ENCODE results near the gene BDH1.
A peak's percentile ranks its signal among the peaks of the same experiment; 100 is the strongest.

The BDH1 gene

GRCh38 chr3:197562398-197563251 is 6.9 kb upstream of the BDH1 start:
- TF ChIP-seq, protein P1, sequence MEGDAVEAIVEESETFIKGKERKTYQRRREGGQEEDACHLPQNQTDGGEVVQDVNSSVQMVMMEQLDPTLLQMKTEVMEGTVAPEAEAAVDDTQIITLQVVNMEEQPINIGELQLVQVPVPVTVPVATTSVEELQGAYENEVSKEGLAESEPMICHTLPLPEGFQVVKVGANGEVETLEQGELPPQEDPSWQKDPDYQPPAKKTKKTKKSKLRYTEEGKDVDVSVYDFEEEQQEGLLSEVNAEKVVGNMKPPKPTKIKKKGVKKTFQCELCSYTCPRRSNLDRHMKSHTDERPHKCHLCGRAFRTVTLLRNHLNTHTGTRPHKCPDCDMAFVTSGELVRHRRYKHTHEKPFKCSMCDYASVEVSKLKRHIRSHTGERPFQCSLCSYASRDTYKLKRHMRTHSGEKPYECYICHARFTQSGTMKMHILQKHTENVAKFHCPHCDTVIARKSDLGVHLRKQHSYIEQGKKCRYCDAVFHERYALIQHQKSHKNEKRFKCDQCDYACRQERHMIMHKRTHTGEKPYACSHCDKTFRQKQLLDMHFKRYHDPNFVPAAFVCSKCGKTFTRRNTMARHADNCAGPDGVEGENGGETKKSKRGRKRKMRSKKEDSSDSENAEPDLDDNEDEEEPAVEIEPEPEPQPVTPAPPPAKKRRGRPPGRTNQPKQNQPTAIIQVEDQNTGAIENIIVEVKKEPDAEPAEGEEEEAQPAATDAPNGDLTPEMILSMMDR (IDR thresholded peaks at IDR 0.05; ENCODE audit: extremely low read depth, missing control alignments) = no peak
- no peak for DNase-seq (ENCODE audit: low spot score)

DNA sequence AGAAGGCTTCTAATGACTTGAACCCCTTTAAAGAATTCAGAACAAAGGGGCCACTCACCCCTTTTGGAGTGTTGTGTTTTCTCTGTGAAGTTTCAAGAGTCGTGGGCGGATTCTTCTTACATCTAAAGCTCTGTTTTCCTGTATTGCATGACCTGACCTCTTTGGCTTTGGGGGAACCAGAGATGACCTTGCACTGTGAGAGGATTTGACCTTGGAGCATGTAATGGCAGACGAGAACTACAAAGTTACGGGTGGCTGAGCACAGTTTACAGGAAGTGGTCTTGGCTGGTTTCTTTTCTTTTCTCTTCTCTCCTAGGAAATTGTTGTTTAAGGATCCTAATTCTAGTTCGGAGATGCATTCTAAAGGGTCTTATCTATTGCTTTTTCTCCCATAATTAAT is 6.2 kb upstream of the BDH1 start:
- DNase-seq (ENCODE audit: low spot score) = no peak
- TF ChIP-seq, protein P1 (IDR thresholded peaks at IDR 0.05; ENCODE audit: extremely low read depth, missing control alignments) = no peak

DNA sequence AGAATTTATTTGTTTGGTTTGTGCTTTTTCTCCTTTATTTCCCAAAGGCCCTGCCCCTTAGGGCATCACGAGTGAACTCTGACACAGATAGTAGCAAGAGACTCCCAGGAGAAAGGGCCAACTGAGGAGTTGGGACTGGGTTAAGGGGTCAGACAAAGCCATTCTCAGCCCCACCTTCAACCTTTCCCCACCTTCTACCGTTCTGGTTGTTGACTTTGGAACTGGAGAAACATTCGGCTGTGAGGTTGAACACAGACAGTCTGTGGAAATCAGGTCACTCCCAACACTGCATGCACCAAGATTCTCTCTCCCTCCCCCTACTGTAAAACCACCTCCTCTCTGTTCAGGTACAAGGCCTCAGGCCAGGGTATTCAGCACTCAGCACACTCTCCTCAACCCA is 3.9 kb upstream of the BDH1 start:
- no peak for DNase-seq (ENCODE audit: low spot score)
- TF ChIP-seq, protein P1 (IDR thresholded peaks at IDR 0.05; ENCODE audit: extremely low read depth, missing control alignments) = no peak

DNA sequence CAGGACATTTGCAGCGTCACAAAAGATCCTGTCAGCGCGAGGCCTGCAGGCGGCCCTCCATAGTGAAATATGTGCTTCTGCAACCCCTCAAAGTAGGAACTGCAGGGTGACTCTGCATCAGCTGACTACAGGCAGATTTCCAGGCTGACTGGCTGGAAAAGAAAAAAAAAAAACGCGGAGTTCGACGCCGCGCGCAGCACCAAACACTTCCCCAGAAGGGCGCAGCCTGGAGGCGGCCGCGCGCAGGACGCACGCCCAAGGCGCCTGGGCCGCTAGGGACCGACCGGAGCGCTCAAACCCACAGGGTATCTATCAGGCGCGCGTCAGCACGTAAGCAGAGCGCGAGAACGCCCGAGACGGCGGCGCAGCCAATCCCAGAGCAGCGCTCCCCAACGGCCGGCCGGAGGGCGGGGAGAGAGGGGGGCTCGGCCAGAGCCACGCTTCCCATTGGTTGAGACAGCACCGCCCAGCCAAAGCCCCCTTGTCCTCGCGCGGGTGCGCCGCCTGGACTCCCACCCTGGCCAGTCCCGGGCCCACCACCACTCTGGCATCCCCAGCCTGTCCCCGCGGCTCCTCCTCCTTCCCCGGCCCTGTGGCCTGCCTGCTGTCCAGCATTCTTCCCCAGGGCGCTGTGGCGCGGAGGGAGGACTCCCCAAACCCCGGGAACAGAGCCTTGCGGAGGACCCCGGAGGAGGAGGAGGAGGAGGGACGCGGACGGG is 1.0 kb downstream of the BDH1 start:
- peak; percentile 98 for DNase-seq (ENCODE audit: low spot score)
- TF ChIP-seq, protein P1 (IDR thresholded peaks at IDR 0.05; ENCODE audit: extremely low read depth, missing control alignments) = peak; percentile 9

DNA sequence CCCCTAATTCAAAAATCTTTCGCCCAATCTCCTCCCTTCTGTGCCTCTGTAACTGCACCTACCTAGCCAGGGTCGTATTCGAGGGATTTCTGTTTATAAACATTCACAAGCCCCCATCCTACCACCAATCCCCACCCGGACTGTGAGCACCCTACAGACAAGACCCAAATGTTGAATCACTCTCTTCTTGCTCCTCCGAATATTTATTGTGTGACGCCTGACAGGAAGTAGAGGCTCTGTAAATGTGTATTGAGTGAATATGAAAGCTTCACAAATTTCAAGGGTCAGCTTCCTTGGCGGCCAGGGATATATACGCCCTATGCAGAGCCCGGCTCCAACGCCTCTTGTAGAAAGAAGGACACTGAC is 1.6 kb downstream of the BDH1 start:
- TF ChIP-seq, protein P1 (IDR thresholded peaks at IDR 0.05; ENCODE audit: extremely low read depth, missing control alignments) = no peak
- DNase-seq (ENCODE audit: low spot score) = peak; percentile 35

- TF ChIP-seq, protein P1 (IDR thresholded peaks at IDR 0.05; ENCODE audit: extremely low read depth, missing control alignments) = no peak
- DNase-seq (ENCODE audit: low spot score) = no peak
These were observed 3.6 kb downstream of the BDH1 start for GRCh38 chr3:197552198-197552597.

- DNase-seq (ENCODE audit: low spot score) = no peak
- TF ChIP-seq, protein P1 (IDR thresholded peaks at IDR 0.05; ENCODE audit: extremely low read depth, missing control alignments) = no peak
These were observed 5.3 kb downstream of the BDH1 start for GRCh38 chr3:197550489-197550888.
